DMS 273 treated with DMSO at 0.1 percent for 48 hours (cell line): ENCODE measurements around the gene COLGALT1.
"Not testable (repeated sequence)": the region's sequence is repeated elsewhere in the genome, so short reads cannot be mapped to it uniquely, and the experiment has no call there.

ENCODE experiments used
- DNase-seq: peaks from one replicate; lab custom pipeline; 2025; lab: John Stamatoyannopoulos, UW

COLGALT1 gene

GRCh38 chr19:17532557-17532956, 22.9 kb upstream of the COLGALT1 start:
- no peak for DNase-seq

DNA sequence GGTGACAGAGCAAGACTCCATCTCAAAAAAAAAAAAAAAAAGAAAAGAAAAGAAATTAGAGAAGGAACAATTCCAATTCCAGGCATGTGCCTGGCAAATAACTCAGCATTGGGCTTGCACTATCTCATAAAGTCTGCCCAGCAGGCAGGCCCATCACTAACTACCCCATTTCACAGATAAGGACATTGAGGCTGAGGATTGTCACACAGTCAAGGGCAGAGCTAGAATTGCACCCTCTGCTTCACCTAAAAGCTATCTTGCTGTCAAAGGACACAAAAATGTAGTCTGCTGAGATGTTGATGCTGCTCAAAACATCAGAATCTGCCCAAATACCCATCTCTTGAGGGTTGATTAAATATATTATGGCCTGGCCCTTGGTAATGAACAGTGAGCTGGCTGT, 20.7 kb upstream of the COLGALT1 start:
- no peak for DNase-seq

- no peak for DNase-seq
Observed at GRCh38 chr19:17536955-17537354, 18.5 kb upstream of the COLGALT1 start.

- no peak for DNase-seq
Observed at GRCh38 chr19:17538684-17539237, 16.7 kb upstream of the COLGALT1 start.

DNA sequence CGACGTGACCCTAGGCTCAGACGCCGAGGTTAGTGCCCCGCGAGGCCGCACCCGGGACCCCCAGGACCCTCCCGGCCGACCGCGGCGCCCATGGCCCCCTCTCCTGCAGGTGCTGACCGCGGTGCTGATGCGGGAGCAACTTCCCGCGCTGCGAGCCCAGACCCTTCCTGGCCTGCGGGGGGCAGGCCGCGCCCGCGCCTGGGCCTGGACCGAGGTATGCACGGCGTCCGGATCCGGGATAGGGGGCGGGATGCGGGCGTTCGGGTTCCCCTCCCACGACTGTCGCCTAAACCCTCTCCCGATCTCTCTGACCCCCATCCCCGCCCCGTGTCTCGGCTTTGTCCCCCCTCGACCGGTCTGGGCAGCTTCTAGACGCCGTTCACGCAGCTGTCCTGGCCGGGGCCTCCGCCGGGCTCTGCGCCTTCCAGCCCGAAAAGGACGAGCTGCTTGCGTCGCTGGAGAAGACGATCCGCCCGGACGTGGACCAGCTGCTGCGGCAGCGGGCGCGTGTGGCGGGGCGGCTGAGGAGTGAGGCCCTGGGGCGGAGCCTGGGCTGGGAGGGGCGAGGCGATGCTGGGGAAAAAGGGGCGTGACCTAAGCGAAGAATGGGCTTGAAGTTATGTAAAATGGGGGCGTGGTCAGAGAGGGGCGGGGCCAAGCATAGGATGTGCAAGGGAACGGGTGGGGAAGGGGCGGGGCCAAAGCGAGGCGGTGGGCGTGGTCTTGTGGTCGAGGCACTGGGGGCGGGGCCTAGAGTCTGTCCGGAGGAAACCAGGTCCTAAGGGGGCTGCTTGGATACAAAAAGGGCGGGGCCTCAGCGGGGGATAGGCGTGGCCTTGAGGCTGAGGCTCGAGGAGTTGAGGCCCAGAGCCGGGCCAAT, 16.0 kb upstream of the COLGALT1 start:
- peak; percentile 81 for DNase-seq

GRCh38 chr19:17540174-17540573, 15.3 kb upstream of the COLGALT1 start:
- no peak for DNase-seq

GRCh38 chr19:17541184-17541759, 14.2 kb upstream of the COLGALT1 start:
- no peak for DNase-seq

DNA sequence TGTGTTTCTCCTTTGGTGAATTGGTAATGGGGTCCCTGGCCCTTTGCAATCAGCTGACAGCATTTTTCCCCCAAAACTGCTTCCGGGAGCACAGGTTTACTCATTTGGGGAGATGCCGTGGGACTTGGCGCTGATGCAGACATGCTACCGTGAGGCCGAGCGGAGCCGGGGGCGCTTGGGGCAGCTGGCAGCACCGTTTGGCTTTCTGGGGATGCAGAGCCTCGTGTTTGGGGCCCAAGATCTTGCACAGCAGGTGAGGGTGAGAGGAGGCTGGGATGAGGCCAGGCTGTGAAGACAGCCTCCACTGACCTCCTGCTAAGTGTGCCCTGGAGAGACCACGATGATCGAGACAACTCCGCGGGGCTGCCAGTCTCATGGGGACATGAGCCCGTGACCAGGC, 13.4 kb upstream of the COLGALT1 start:
- no peak for DNase-seq

- DNase-seq: no peak
Observed at GRCh38 chr19:17542793-17543582, 12.5 kb upstream of the COLGALT1 start.

- DNase-seq: no peak
Observed at GRCh38 chr19:17543986-17544385, 11.5 kb upstream of the COLGALT1 start.

- no peak for DNase-seq
Observed at GRCh38 chr19:17544418-17544817, 11.0 kb upstream of the COLGALT1 start.

DNA sequence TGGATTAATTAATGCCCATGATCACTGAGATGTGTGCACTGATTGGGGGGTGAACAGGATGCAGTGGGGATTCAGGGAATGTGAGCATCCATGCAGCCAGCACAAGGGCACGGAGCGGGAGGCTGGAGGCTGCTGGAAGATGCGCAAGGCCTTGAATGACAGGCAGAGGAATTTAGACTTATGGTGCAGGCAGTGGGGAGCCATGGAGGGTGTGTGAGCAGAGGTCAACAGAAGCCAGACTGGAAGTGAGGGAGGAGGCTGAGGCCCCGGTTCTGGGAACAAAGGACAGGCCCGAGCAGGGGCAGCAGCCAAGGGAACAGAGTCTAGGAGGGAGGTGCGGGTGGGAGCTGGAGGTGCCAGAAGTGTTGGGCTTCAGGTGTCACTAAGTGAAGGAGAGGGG, 7.3 kb upstream of the COLGALT1 start:
- no peak for DNase-seq

GRCh38 chr19:17549085-17549740, 6.2 kb upstream of the COLGALT1 start:
- no peak for DNase-seq

GRCh38 chr19:17550076-17550667, 5.3 kb upstream of the COLGALT1 start:
- no peak for DNase-seq

GRCh38 chr19:17552735-17553134, 2.7 kb upstream of the COLGALT1 start:
- not testable (repeated sequence) for DNase-seq

DNA sequence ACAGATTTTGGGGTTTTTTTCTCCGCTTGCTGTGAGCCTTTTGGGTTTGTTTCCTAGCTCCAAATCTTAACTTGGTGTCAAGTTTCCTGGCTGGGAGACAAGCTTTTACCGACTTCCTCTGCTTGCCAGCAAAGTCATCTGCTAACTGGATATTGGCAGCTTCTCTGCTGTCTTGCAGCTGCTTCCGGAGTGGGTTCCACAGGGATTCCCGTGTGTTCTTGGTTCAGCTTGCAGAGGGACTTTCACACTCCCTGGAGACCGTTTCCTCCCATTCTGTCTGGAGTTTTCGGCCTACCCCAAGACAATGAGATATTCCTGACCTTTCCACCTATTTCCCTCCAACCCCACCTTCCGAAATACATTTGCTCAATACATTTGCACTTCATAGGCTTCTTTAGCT, 2.2 kb upstream of the COLGALT1 start:
- peak; percentile 81 for DNase-seq

DNA sequence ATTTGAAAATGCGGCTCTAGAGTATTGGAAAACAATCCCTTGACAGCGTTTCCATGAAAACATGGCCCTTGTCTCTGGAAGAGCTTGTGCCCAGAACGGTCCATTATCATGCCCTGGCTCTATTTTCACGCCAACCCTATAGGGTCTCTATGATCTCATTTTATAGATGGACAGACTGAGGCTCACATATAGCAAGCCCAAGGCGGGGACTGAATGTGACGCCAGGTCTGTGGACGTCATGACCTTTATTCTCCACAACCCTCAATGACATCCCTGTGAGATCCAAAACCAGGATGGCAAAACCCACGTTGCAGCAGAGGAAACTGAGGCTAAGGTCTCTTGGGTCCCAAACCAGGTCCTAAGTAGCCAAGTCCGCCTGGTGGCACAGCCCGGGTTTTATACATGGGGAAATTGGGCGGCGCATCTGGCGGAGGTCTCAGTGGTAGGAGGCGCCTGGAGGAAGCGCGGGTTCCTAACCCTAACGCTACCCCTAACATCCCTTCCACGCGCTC, 425 bp upstream of the COLGALT1 start:
- no peak for DNase-seq

DNA sequence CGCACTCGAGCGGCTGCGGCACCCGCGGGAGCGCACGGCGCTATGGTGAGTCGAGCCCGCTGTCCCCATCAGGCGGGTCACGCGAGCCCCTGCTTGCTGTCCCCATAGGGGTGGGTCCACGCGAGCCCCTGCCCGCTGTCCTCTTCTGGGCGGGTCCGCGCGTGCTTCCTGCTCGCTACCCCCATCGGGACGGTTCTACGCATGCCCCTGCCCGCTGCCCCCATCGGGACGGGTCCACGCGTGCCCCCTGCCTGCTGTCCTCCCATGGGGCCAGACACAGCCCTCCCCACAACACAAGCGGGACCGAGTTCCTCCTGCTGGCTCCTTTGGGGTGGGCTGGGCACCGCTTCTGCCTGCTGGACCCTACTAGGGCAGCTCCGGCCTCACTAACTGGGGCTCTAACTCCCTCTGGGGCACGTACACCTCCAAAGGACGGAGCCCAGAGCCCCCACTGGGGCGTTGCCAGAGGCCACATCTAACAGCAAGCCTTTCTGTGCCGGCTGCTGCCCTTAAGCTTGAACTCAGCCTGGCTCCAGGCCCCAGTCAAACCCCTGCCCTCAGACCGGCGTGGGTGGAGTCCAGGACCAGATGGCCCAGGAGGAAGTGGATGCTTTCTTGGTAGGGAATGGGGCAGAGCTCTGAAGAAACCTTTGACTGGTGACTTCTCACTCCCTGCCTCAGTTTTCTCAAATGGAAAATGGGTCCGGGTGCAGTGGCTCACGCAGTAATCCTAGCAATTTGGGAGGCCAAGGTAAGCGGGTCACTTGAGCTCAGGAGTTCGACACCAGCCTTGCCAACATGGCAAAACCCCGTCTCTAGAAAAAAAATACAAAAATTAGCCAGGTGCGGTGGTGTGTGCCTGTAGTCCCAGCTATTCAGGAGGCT, 722 bp downstream of the COLGALT1 start:
- peak; percentile 48 for DNase-seq

DNA sequence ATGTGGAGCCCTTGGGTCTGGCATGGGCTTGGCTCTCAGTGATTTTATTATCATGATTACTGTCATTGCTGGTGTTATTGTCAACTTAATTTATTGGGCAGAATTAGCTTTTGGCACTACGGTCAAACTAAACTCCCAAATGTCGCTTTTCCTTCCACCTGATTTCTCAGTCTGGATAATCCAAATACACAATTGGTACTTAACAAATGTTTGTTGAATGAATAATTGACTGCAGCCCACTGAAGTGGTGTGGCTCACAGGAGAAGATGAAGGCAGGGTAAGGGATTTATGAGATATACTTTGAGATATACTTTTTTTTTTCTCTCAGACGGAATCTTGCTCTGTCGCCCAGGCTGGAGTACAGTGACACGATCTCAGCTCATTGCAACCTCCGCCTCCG, 1.5 kb downstream of the COLGALT1 start:
- DNase-seq: no peak

- no peak for DNase-seq
Observed at GRCh38 chr19:17557466-17557865, 2.0 kb downstream of the COLGALT1 start.
